HepG2 (cell line): ENCODE data around the gene CLDN7. TPM values are rescaled to one million over a fixed set of nuclear protein-coding genes. Genes with fewer than 3 reads are reported as not detected.
A peak's percentile ranks its signal among the peaks of the same experiment; 100 is the strongest.

Experiments
- ETV5 ChIP-seq: IDR thresholded peaks from 2 replicates; pipeline ENCODE4 v1.6.1; 2018; ENCODE audit warnings: missing biosample characterization, missing genetic modification reagents, inconsistent platforms, borderline replicate concordance
- FOXK2 ChIP-seq: fragments of 450-650 bp; IDR thresholded peaks from 2 replicates; pipeline ENCODE4 v1.6.1; 2016
- NFE2L2 ChIP-seq: fragments of 150-350 bp; IDR thresholded peaks from 2 replicates; pipeline ENCODE4 v1.6.1; 2014; ENCODE audit warnings: low read length
- PTBP1 ChIP-seq: fragments of 200-400 bp; formaldehyde crosslinking; IDR thresholded peaks from 2 replicates; pipeline ENCODE4 v1.6.1; 2018; ENCODE audit warnings: low read length, low read depth; ENCODE audit not compliant: poor library complexity, severe bottlenecking
- RNF2 ChIP-seq: fragments of 450-650 bp; conservative IDR thresholded peaks from 2 replicates; pipeline ENCODE4 v1.6.1; 2016; ENCODE audit warnings: low read depth
- SMAD1 ChIP-seq: sonication (generic); formaldehyde crosslinking; IDR thresholded peaks from 2 replicates; pipeline ENCODE4 v1.4.0; 2020; ENCODE audit warnings: missing genetic modification reagents, low read depth, mild to moderate bottlenecking, borderline replicate concordance
- TMF1 ChIP-seq: sonication (generic); formaldehyde crosslinking; IDR thresholded peaks from 2 replicates; pipeline ENCODE4 v1.8.1; 2022; ENCODE audit warnings: low read depth, missing genetic modification reagents
- ZBTB3 ChIP-seq: sonication (generic); formaldehyde crosslinking; IDR thresholded peaks from 2 replicates; pipeline ENCODE4 v1.4.0; 2020; ENCODE audit warnings: low read depth, mild to moderate bottlenecking, moderate library complexity, missing genetic modification reagents, borderline replicate concordance
- ZNF101 ChIP-seq: sonication (generic); formaldehyde crosslinking; IDR thresholded peaks from 2 replicates; pipeline ENCODE4 v1.4.0; 2020; ENCODE audit warnings: mild to moderate bottlenecking, low read depth, missing genetic modification reagents, borderline replicate concordance
- ZNF441 ChIP-seq: sonication (generic); formaldehyde crosslinking; IDR thresholded peaks from 2 replicates; pipeline ENCODE4 v1.7.0; 2021; ENCODE audit warnings: missing genetic modification reagents, borderline replicate concordance
- ZNF572 ChIP-seq: sonication (generic); formaldehyde crosslinking; IDR thresholded peaks from 2 replicates; pipeline ENCODE4 v1.5.1; 2020; ENCODE audit warnings: mild to moderate bottlenecking, missing genetic modification reagents
- ZNF607 ChIP-seq: sonication (generic); formaldehyde crosslinking; IDR thresholded peaks from 2 replicates; pipeline ENCODE4 v1.5.1; 2020; ENCODE audit warnings: missing genetic modification reagents, mild to moderate bottlenecking, borderline replicate concordance
- ZNF75D ChIP-seq: sonication (generic); formaldehyde crosslinking; IDR thresholded peaks from 2 replicates; pipeline ENCODE4 v1.8.1; 2023; ENCODE audit warnings: missing genetic modification reagents, mild to moderate bottlenecking, borderline replicate concordance
- polyA plus RNA-seq, 8 experiments: library from polyadenylated mRNA; depleted of rRNA in 3 of 8; stranded (reverse) in 7 of 8; unstranded in 1 of 8; fragments of >200 nt; fragmentation: Illumina TruSeq in 4 of 8; extraction: Trizol in 4 of 8; gene quantifications; 2 replicates each; pipeline versions ENCODE4 v1.2.1 to v1.2.3, GENCODE V29; 2011 to 2016; ENCODE audit warnings: low read depth in 4 of 8, missing spikeins in 1 of 8, mixed read lengths in 1 of 8; ENCODE audit not compliant: insufficient read depth in 1 of 8
- total RNA-seq, 5 experiments: library from RNA; depleted of rRNA; stranded (reverse); fragments of >200 nt; fragmentation: Illumina TruSeq; extraction: Trizol; gene quantifications; 2 replicates each; pipeline ENCODE4 v1.2.3, GENCODE V29; 2016; ENCODE audit warnings: low read depth in 1 of 5
- TF ChIP-seq, protein P1 (sequence below): sonication (generic); formaldehyde crosslinking; IDR thresholded peaks from 2 replicates; pipeline ENCODE4 v1.9.0; 2021; ENCODE audit warnings: mild to moderate bottlenecking, missing genetic modification reagents

CLDN7 gene
- total and polyA plus RNA-seq, 2 of the 13 experiments (the other 11 are each of a cell fraction or from before 2014, with no cell fraction given): not detected

DNA sequence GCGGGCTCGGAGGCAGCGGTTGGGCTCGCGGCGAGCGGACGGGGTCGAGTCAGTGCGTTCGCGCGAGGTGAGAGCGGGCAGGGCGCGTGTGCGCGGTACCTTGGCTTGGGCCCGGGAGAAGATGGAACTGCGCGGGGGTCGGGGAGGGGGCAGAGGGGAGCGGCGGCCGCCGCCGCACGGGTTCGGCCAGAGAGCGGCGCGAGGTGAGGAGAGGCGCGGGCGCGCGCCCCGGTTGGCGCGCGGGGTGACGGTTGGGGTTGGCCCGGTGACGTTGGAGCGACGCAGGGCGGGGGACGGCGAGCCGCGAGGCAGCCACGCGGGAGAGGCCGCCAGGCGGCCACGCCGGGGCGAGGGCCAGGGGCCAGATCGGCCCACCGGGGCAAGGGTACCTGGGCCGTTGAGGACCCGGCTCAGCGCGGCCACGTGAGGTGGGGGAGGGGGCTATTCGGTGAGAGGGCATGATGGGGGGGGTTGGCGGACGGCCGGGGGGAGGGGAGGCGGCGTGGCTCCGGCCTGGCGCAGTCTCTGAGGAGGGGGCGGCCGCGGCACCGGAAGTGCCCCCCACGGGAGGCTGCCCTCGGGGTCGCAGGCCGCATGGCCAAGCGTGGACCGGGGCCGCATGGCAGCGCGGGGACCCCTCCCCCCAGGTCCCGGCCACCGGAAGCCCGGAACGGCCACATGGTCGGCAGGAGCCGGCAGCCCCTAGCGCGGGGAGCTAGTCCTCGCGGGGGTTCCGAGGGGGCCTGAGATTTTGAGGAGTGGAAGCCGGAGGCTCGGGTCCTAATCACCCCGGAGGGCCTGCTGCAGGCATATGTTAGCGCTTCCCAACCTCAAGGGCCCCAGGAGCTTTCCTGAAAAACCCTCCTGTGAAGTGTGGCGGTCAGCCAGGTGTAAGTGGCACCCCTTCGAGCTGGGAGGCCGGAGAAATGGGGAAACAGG is 45.7 kb upstream of the CLDN7 start (continued):
- TF ChIP-seq, protein P1, sequence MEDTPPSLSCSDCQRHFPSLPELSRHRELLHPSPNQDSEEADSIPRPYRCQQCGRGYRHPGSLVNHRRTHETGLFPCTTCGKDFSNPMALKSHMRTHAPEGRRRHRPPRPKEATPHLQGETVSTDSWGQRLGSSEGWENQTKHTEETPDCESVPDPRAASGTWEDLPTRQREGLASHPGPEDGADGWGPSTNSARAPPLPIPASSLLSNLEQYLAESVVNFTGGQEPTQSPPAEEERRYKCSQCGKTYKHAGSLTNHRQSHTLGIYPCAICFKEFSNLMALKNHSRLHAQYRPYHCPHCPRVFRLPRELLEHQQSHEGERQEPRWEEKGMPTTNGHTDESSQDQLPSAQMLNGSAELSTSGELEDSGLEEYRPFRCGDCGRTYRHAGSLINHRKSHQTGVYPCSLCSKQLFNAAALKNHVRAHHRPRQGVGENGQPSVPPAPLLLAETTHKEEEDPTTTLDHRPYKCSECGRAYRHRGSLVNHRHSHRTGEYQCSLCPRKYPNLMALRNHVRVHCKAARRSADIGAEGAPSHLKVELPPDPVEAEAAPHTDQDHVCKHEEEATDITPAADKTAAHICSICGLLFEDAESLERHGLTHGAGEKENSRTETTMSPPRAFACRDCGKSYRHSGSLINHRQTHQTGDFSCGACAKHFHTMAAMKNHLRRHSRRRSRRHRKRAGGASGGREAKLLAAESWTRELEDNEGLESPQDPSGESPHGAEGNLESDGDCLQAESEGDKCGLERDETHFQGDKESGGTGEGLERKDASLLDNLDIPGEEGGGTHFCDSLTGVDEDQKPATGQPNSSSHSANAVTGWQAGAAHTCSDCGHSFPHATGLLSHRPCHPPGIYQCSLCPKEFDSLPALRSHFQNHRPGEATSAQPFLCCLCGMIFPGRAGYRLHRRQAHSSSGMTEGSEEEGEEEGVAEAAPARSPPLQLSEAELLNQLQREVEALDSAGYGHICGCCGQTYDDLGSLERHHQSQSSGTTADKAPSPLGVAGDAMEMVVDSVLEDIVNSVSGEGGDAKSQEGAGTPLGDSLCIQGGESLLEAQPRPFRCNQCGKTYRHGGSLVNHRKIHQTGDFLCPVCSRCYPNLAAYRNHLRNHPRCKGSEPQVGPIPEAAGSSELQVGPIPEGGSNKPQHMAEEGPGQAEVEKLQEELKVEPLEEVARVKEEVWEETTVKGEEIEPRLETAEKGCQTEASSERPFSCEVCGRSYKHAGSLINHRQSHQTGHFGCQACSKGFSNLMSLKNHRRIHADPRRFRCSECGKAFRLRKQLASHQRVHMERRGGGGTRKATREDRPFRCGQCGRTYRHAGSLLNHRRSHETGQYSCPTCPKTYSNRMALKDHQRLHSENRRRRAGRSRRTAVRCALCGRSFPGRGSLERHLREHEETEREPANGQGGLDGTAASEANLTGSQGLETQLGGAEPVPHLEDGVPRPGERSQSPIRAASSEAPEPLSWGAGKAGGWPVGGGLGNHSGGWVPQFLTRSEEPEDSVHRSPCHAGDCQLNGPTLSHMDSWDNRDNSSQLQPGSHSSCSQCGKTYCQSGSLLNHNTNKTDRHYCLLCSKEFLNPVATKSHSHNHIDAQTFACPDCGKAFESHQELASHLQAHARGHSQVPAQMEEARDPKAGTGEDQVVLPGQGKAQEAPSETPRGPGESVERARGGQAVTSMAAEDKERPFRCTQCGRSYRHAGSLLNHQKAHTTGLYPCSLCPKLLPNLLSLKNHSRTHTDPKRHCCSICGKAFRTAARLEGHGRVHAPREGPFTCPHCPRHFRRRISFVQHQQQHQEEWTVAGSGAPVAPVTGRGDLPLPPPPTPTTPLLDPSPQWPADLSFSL (CRISPR knock-in tag): no peak
- TF ChIP-seq SMAD1 (CRISPR knock-in tag) (no peak), TMF1 (CRISPR knock-in tag) (peak; percentile 83; the same call in 1 of the 2 replicates), PTBP1 (no peak), ZNF607 (CRISPR knock-in tag) (no peak), ZBTB3 (CRISPR knock-in tag) (no peak), ZNF75D (CRISPR knock-in tag) (no peak), ZNF572 (no peak), RNF2 (no peak), ETV5 (peak; percentile 81), NFE2L2 (no peak), ZNF101 (no peak), ZNF441 (CRISPR knock-in tag) (peak; percentile 65), FOXK2 (no peak)
